ENCODE measurements around the gene POLN. TPM values are rescaled to one million over a fixed set of nuclear protein-coding genes. Genes with fewer than 3 reads are reported as not detected.
A peak's percentile ranks its signal among the peaks of the same experiment; 100 is the strongest.

The POLN gene
- total RNA-seq, 1 donor from 2014 or later = 2.2 TPM

DNA sequence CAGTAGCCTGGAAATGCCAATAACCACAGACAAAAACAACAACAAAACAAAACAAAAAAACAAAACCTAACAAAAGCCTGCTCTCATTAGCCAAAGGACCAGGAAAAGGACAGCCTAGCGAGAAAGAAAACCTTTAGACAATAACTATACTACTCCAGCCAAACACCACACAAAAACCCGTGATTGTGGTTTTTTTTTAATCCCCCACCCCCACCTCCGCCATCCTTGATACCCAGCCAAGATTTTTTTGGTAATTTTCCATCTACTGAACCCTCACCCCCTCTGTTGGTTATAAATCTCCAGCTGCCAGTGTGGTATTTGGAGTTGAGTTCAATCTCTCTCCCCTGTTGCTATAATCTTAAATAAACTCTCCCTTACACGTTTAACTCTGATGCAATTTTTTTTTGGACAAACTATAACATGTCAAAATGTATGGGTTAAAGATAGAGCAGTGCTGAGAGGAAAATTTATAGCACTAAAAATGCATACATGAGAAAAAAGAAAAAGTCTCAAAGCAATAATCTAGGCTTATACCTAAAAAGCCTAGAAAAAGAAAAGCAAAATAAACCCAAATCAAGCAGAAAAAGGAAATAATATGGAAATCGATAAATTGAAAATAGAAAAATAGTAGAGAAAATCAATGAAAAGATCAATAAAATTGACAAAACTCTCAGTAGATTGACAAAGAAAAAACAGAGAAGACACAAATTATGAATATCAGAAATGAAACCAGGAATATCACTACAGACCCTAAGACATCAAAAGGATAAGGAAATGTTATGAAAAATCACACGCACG is 99.1 kb downstream of the POLN start:
- intact Hi-C loops (cut with DNase I) = no loop called here
- DNase-seq = no peak
- no peaks in the 10 kb centered on the region for H3K27me3 ChIP-seq (ENCODE audit: low read depth)
- no peaks in the 10 kb centered on the region for H3K36me3 ChIP-seq
- H3K9me3 ChIP-seq = no peaks in the 10 kb centered on the region
- H3K4me3 ChIP-seq = no peak overlapping the region
- TF ChIP-seq, protein P1, sequence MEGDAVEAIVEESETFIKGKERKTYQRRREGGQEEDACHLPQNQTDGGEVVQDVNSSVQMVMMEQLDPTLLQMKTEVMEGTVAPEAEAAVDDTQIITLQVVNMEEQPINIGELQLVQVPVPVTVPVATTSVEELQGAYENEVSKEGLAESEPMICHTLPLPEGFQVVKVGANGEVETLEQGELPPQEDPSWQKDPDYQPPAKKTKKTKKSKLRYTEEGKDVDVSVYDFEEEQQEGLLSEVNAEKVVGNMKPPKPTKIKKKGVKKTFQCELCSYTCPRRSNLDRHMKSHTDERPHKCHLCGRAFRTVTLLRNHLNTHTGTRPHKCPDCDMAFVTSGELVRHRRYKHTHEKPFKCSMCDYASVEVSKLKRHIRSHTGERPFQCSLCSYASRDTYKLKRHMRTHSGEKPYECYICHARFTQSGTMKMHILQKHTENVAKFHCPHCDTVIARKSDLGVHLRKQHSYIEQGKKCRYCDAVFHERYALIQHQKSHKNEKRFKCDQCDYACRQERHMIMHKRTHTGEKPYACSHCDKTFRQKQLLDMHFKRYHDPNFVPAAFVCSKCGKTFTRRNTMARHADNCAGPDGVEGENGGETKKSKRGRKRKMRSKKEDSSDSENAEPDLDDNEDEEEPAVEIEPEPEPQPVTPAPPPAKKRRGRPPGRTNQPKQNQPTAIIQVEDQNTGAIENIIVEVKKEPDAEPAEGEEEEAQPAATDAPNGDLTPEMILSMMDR (IDR thresholded peaks at IDR 0.05) = no peak
- no peaks in the 10 kb centered on the region for H3K4me1 ChIP-seq
- no peak overlapping the region for H3K27ac ChIP-seq
- no peak for ATAC-seq

DNA sequence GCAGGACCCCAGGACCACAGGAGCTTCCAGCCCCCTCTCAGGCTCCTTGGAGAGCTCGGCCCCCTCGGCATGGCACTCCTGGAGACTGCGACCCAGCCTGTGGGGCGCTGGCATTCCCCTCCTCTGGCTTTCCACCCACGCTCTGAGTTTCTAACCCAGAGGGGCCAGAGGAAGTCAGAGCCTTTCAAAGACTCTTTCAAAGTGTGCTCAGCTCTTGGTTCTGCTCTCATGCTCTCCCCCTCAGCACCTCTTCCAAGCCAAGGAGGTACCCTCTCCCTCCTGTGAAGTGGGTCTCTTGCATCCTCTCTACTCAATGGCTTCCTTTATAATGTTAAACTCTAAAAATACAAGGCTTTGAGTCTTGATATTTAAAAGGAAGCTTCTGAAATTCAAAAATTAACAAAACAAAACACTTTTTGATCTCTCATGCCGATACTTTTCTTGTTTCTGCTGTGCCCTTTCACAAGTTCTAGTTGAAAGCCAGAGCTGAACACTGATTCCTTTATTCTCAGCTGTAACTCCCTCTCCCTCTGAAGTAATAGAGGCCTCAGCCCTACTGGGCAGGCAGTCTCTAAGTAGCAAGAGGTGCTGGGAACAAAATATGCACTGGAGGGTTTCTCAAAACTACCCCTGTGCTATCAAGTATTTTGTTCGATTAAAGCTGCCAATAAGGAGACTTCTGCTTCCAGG is 100.0 kb downstream of the POLN start:
- no peaks in the 10 kb centered on the region for H3K9me3 ChIP-seq
- intact Hi-C loops (cut with DNase I) = no loop called here
- no peaks in the 10 kb centered on the region for H3K36me3 ChIP-seq
- no peak overlapping the region for H3K4me3 ChIP-seq
- DNase-seq (no peak), ATAC-seq (peak in 1 of 2 donors; percentile 21)
- no peaks in the 10 kb centered on the region for H3K4me1 ChIP-seq
- TF ChIP-seq, protein P1 (IDR thresholded peaks at IDR 0.05) = no peak
- H3K27ac ChIP-seq = no peak overlapping the region
- no peaks in the 10 kb centered on the region for H3K27me3 ChIP-seq (ENCODE audit: low read depth)

DNA sequence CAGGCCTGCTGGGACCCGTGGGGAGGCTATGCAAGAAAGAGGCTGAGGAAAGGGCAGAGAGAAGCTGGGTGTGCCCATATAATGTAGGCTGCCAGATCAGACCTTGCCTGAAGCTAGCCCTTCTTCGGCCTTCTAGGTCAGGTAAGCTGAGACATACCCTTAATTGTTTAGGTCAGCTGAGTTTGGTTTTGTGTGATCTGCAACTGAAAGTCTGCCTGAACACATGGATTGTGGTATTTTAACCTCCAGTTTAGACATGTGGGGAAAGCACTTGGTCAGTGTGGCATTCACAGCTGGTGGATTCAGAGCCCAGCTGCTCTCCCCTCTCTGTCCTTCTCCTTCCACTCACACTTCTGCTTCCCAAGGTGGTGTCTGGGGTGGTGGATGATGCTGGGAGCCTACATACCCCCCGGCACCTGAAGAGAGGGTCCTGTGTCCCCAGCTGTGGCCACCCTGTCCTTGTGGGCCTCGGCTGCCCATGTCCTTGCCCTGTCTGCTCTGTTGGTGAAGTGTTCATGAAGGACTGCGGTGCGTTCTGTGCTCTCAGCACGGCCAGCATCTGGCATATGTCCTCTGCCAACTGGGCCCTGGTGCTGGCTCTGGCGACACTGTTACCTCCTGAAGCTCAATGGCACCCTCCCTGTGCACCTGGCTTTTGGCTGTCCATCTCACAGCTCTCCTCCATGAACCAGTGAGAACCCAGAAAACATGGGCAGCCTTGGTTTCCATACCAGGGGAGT is 100.7 kb downstream of the POLN start:
- intact Hi-C loops (cut with DNase I) = no loop called here
- TF ChIP-seq, protein P1 (IDR thresholded peaks at IDR 0.05) = no peak
- H3K9me3 ChIP-seq = no peaks in the 10 kb centered on the region
- no peaks in the 10 kb centered on the region for H3K27me3 ChIP-seq (ENCODE audit: low read depth)
- no peaks in the 10 kb centered on the region for H3K4me1 ChIP-seq
- DNase-seq (no peak), ATAC-seq (no peak)
- no peak overlapping the region for H3K4me3 ChIP-seq
- H3K27ac ChIP-seq = no peak overlapping the region
- H3K36me3 ChIP-seq = no peaks in the 10 kb centered on the region

- H3K4me1 ChIP-seq = no peaks in the 10 kb centered on the region
- H3K9me3 ChIP-seq = no peaks in the 10 kb centered on the region
- TF ChIP-seq, protein P1 (IDR thresholded peaks at IDR 0.05) = no peak
- no peak for DNase-seq
- H3K27me3 ChIP-seq (ENCODE audit: low read depth) = no peaks in the 10 kb centered on the region
- no peak for ATAC-seq
- no peaks in the 10 kb centered on the region for H3K36me3 ChIP-seq
- intact Hi-C loops (cut with DNase I) = no loop called here
- no peak overlapping the region for H3K27ac ChIP-seq
- no peak overlapping the region for H3K4me3 ChIP-seq
Observed at GRCh38 chr4:2138846-2139500, 102.9 kb downstream of the POLN start.

DNA sequence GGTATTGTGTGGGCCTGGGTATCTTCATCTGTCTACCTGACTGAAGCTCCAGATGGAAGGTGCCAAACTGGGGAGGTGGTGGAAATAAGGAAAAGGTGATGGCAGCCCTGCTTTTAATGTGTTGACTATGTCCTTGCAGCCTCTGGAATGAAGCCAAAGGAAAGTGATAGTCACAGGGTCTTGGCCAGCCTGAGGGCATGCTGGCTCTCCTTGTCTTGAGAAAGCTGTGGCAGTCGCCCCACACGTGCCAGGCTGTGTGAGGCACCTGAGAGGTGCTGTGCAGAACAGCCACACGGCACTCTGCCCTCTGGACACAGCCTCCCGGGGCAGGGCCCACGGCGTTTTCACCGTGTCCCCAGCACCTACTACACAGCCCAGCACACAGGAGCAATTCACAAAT is 105.2 kb downstream of the POLN start:
- no peak overlapping the region for H3K4me3 ChIP-seq
- DNase-seq = no peak
- no peaks in the 10 kb centered on the region for H3K36me3 ChIP-seq
- no peaks in the 10 kb centered on the region for H3K27me3 ChIP-seq (ENCODE audit: low read depth)
- ATAC-seq = no peak
- no peak overlapping the region for H3K27ac ChIP-seq
- intact Hi-C loops (cut with DNase I) = no loop called here
- TF ChIP-seq, protein P1 (IDR thresholded peaks at IDR 0.05) = no peak
- H3K9me3 ChIP-seq = peaks cover 14% of the 10 kb centered on the region
- no peaks in the 10 kb centered on the region for H3K4me1 ChIP-seq
